BE2C (cell line): ENCODE results near the gene POU2F3.
"Not testable (repeated sequence)": the region's sequence is repeated elsewhere in the genome, so short reads cannot be mapped to it uniquely, and the experiment has no call there.

Source experiments
- DNase-seq: peaks from one replicate; pipeline ENCODE4 v3.0.0-alpha.2; 2020
- H3K27me3 ChIP-seq: fragments of 250-450 bp; sonication (Bioruptor Pico); 2 replicates; pipeline ENCODE4 v1.5.1; 2020; ENCODE audit warnings: mild to moderate bottlenecking
- H3K36me3 ChIP-seq: fragments of 250-450 bp; sonication (Bioruptor Pico); 2 replicates; pipeline ENCODE4 v1.5.1; 2020; ENCODE audit warnings: mild to moderate bottlenecking
- H3K4me1 ChIP-seq: fragments of 250-450 bp; sonication (Bioruptor Pico); 2 replicates; pipeline ENCODE4 v1.5.1; 2020
- H3K4me3 ChIP-seq: 2 replicates; pipeline ENCODE4 v1.5.1; 2011; ENCODE audit warnings: low read depth, low read length
- H3K9me3 ChIP-seq: fragments of 250-450 bp; sonication (Bioruptor Pico); 2 replicates; pipeline ENCODE4 v1.5.1; 2020
- CTCF ChIP-seq: IDR thresholded peaks from 2 replicates; pipeline ENCODE4 v1.5.1; 2012; ENCODE audit warnings: mild to moderate bottlenecking, low read depth, low read length

POU2F3 gene

GRCh38 chr11:120249279-120250262, 9.6 kb downstream of the POU2F3 start:
- no peaks in the 10 kb centered on the region for H3K9me3 ChIP-seq
- no peak for DNase-seq

GRCh38 chr11:120253377-120253776, 13.4 kb downstream of the POU2F3 start:
- not testable (repeated sequence) for H3K36me3 ChIP-seq, H3K27me3 ChIP-seq, H3K4me3 ChIP-seq, DNase-seq, H3K9me3 ChIP-seq, H3K4me1 ChIP-seq

More at GRCh38 chr11:120249279-120250262, 9.6 kb downstream of the POU2F3 start:
- H3K4me3 ChIP-seq = no peak overlapping the region
- H3K27me3 ChIP-seq = no peaks in the 10 kb centered on the region; the same call in 1 of the 2 replicates
- peaks cover 4% of the 10 kb centered on the region; the same call in 1 of the 2 replicates for H3K4me1 ChIP-seq
- H3K36me3 ChIP-seq = no peaks in the 10 kb centered on the region
- no peak for TF ChIP-seq CTCF

GRCh38 chr11:120254788-120255518, 15.0 kb downstream of the POU2F3 start:
- H3K9me3 ChIP-seq = no peaks in the 10 kb centered on the region
- DNase-seq = no peak
- H3K4me3 ChIP-seq = no peak overlapping the region

GRCh38 chr11:120255519-120255866, 15.6 kb downstream of the POU2F3 start:
- TF ChIP-seq CTCF = no peak
- Histone ChIP-seq H3K27me3 (no peaks in the 10 kb centered on the region; the same call in 1 of the 2 replicates), H3K9me3 (no peaks in the 10 kb centered on the region), H3K36me3 (no peaks in the 10 kb centered on the region), H3K4me1 (no peaks in the 10 kb centered on the region; the same call in 1 of the 2 replicates), H3K4me3 (no peak overlapping the region)
- DNase-seq = no peak

More at GRCh38 chr11:120254788-120255518, 15.0 kb downstream of the POU2F3 start:
- no peaks in the 10 kb centered on the region; the same call in 1 of the 2 replicates for H3K4me1 ChIP-seq
- no peaks in the 10 kb centered on the region for H3K36me3 ChIP-seq
- H3K27me3 ChIP-seq = no peaks in the 10 kb centered on the region; the same call in 1 of the 2 replicates
- TF ChIP-seq CTCF = no peak

GRCh38 chr11:120256178-120256577, 16.2 kb downstream of the POU2F3 start:
- Histone ChIP-seq H3K36me3 (no peaks in the 10 kb centered on the region), H3K9me3 (no peaks in the 10 kb centered on the region), H3K4me3 (no peak overlapping the region), H3K27me3 (no peaks in the 10 kb centered on the region; the same call in 1 of the 2 replicates), H3K4me1 (no peaks in the 10 kb centered on the region; the same call in 1 of the 2 replicates)
- no peak for TF ChIP-seq CTCF
- no peak for DNase-seq

GRCh38 chr11:120256779-120257178, 16.8 kb downstream of the POU2F3 start:
- Histone ChIP-seq H3K4me1 (no peaks in the 10 kb centered on the region; the same call in 1 of the 2 replicates), H3K9me3 (no peaks in the 10 kb centered on the region), H3K27me3 (no peaks in the 10 kb centered on the region; the same call in 1 of the 2 replicates), H3K4me3 (no peak overlapping the region), H3K36me3 (no peaks in the 10 kb centered on the region)
- TF ChIP-seq CTCF = no peak
- DNase-seq = no peak
